NCI-H524 treated with DMSO at 0.1 percent for 48 hours (cell line): ENCODE measurements around the gene GZMH.
"Not testable (repeated sequence)": the region's sequence is repeated elsewhere in the genome, so short reads cannot be mapped to it uniquely, and the experiment has no call there.

Experiments used
- DNase-seq: peaks from one replicate; lab custom pipeline; 2025; lab: John Stamatoyannopoulos, UW

Gene GZMH

DNA sequence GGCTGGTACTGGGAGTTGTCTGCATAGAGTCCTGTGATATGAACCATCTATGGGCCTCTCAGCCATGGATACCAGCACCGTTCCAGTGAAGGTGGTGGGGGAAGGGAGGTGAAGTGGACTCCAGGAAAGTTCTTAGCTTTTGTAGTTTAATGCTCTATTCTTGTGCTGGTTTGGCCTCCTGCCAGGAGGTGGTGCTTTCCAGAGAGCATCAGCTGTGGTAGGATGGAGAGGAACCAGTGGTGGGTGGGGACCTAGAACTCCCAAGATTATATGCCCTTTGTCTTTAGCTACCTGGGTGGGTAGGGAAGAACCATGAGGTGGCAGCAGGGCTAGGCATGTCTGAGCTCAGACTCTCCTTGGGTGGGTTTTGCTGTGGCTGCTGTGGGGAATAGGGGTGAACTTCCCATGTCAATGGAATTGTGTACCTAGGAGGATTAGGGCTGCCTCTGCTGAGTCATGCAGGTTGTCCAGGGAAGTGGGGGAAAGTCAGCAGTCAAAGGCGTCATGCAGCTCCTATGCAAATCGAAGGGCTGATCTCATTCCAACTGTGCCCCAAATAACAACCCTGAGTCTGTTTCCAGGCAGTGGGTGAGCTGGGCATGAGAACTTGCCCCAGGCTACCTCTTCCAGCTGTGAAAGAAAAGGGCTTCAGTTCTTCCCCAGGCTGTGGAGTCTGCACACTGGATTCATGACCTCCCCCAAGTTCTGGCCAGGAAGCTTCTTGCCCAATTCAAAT, 14.2 kb downstream of the GZMH start:
- DNase-seq, result no peak

DNA sequence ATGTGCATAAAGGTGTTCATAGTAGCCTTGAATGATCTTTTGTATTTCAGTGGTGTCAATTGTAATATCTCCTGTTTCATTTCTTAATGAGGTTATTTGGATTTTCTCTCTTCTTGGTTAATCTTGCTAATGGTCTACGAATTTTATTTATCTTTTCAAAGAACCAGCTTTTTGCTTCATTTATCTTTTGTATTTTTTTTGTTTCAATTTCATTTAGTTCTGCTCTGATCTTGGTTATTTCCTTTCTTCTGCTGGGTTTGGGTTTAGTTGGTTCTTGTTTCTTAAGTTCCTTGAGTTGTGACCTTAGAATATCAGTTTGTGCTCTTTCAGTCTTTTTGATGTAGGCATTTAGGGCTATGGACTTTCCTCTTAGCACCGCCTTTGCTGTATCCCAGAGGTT, 18.5 kb downstream of the GZMH start:
- not testable (repeated sequence) for DNase-seq

DNA sequence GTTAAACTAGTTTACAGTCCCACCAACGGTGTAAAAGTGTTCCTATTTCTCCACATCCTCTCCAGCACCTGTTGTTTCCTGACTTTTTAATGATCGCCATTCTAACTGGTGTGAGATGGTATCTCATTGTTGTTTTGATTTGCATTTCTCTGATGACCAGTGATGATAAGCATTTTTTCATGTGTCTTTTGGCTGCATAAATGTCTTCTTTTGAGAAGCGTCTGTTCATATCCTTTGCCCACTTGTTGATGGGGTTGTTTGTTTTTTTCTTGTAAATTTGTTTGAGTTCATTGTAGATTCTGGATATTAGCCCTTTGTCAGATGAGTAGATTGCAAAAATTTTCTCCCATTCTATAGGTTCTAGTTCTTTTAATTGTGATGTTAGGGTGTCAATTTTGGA, 25.1 kb downstream of the GZMH start:
- not testable (repeated sequence) for DNase-seq

DNA sequence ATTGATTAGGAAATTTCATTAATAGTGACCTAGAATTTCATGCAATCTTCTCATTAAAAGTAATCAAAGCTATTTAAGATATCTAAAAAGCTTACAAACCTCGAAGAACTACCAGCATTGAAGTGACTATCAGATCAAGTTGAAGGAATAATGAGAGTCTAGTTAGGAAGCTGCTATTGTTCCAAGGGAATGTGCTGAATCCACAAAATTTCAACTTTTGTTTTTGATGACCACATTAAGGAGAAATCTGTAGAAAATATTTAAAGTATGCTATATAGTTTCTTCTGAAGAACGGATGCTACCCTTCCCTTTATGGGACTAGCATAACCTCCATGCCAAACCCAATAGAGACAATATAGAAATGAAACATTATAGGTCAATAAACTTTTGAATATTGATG, 30.9 kb downstream of the GZMH start:
- no peak for DNase-seq

- DNase-seq, result no peak
Observed at GRCh38 chr14:24576771-24577170, 32.7 kb downstream of the GZMH start.

DNA sequence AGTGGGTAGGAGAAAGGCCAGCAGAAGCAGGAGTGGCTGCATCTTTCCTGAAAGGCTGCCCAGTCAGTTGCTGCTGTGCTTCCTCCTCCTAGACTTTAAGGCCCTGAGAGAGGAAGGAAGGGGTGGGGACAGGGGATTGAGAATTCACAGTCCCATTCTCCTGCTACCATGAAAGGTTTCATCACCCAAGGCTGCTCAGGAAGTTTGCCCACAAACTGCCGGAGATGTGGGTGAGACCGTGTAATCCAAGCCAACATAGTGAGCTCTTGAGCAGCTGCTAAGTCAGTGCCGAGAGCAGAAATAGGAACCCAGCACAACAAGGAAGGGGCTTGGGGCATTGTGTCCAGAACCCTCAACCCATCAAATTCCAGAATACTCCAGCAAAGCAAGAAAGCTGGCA, 33.3 kb downstream of the GZMH start, which contains the start of gene CTSG:
CTSG (minus strand) TSS at position 69 of the 400 bp plus-strand sequence; CDS start at position 42, 27 bp downstream.
- no peak for DNase-seq

GRCh38 chr14:24574206-24574774, 35.2 kb downstream of the GZMH start:
- DNase-seq, result no peak

DNA sequence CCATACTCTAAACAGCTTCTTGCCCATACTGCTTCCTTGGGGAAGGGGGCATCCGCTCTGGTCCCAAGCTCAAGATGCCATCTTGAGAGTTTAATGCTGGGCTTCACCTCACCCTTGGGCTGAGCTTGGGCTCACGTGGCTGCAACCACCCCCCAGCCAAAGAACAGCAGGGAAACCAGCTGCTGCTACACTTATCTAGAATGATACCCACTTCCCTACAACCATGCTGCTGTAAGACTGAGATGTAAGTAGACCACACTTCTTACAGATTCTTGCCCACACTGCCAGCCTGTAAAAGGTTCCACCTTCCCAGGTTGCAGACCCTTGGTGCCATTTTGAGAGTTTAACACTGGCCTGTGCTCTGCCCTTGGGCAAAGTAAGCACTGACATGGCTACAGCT, 43.2 kb downstream of the GZMH start:
- DNase-seq, result no peak

DNA sequence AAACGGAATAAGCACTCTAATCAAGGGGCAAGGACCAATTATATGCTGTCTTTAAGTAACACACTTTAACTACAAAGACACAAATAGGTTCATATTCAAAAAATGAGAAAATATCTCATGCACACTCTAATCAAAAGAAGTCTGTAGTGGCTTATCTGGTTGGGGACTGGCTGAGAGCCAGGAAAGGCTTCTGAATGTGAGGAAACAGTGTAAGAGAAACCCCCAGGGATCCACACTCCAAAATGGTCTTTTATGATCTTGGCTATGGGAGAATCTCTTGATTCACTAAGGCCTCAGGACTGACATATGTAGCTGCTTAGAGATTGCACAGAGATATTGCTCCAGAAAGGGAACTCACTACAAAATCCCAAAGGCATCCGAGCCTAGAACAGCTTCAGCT, 43.7 kb downstream of the GZMH start:
- DNase-seq, result no peak

DNA sequence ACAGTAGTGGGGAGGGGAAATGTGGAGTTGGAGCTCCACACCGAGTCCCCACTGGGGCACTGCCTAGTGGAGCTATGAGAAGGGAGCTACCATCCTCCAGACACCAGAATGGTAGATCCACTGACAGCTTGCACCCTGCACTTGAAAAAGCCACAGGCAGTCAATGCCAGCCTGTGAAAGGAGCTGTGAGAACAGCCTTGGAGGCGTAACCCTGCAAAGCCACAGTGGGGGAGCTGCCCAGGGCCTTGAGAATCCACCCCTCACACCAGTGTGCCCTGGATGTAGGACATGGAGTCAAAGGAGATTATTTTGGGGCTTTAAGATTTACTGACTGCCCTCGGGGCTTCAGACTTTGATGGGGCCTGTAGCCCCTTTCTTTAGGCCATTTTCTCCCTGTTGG, 46.0 kb downstream of the GZMH start:
- DNase-seq, result no peak

DNA sequence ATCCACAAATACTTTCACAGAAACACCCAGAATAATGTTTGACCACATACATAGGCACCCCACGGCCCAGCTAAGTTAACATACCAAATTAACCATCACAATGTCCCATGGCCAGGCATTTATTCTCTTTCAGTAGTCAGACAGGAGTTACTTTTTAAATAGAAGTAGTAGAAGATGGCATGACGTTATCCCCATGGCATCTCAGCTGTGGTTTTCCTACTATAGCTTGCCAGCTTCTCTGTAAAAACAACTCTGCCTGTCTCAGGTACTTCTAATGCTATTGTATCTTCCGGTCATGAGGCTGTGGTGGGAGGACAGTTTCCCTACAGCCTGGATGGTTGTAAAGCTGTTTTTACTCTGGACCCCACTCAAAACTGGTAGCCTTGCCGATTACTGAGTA, 52.7 kb downstream of the GZMH start:
- no peak for DNase-seq
